Measurements from ENCODE around the gene VIPR2.

DNA sequence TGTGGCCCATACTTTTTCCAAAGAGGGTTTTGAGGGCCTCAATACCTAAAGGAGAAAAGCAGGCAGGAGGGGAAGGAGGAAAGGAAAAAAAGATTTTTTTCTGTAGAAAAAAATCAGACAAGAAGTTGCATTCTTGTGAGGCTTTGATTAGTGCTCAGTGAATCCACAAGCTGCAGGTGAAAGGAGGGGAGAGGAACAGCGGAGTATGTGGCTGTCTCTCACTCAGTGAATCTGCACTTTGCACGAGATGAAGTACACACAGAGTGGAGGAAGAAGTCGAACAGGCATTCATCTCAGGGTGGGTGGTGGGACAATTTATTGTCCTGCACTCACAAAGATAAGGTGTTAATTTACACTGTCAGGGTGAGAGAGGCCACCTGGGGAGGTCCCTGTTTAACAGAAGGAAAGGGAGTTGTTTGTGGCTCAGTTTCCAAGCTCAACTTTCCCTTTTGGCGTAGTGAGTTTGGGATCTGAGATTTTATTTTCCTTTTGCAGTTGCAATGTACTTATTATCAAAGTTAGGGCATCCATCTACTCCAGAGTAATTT, 49.0 kb upstream of the VIPR2 start:
- TF ChIP-seq, protein P1, sequence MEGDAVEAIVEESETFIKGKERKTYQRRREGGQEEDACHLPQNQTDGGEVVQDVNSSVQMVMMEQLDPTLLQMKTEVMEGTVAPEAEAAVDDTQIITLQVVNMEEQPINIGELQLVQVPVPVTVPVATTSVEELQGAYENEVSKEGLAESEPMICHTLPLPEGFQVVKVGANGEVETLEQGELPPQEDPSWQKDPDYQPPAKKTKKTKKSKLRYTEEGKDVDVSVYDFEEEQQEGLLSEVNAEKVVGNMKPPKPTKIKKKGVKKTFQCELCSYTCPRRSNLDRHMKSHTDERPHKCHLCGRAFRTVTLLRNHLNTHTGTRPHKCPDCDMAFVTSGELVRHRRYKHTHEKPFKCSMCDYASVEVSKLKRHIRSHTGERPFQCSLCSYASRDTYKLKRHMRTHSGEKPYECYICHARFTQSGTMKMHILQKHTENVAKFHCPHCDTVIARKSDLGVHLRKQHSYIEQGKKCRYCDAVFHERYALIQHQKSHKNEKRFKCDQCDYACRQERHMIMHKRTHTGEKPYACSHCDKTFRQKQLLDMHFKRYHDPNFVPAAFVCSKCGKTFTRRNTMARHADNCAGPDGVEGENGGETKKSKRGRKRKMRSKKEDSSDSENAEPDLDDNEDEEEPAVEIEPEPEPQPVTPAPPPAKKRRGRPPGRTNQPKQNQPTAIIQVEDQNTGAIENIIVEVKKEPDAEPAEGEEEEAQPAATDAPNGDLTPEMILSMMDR (conservative IDR thresholded peaks at IDR 0.05): no peak
- no peak for TF ChIP-seq EZH2 (IDR thresholded peaks at IDR 0.05; ENCODE audit: low read depth)
